ENCODE results near the gene BEST2. TPM values are rescaled to one million over a fixed set of nuclear protein-coding genes. Genes with fewer than 3 reads are reported as not detected.
A peak's percentile ranks its signal among the peaks of the same experiment; 100 is the strongest.

The BEST2 gene
- total RNA-seq, 1 experiment from 2014 or later, result 3.3 TPM

DNA sequence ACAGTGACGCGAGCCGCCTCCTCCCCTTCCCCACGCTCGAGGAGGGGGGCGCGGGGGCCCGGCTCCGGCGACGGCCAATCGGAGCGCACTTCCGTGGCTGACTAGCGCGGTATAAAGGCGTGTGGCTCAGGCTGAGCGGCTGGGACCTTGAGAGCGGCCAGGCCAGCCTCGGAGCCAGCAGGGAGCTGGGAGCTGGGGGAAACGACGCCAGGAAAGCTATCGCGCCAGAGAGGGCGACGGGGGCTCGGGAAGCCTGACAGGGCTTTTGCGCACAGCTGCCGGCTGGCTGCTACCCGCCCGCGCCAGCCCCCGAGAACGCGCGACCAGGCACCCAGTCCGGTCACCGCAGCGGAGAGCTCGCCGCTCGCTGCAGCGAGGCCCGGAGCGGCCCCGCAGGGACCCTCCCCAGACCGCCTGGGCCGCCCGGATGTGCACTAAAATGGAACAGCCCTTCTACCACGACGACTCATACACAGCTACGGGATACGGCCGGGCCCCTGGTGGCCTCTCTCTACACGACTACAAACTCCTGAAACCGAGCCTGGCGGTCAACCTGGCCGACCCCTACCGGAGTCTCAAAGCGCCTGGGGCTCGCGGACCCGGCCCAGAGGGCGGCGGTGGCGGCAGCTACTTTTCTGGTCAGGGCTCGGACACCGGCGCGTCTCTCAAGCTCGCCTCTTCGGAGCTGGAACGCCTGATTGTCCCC is 39.9 kb downstream of the BEST2 start, which contains the start of gene JUNB (continued):
- TF ChIP-seq CREB1 (CRISPR knock-in tag; IDR thresholded peaks at IDR 0.05) (no peak), JUN (CRISPR knock-in tag; IDR thresholded peaks at IDR 0.05) (no peak), RORB (CRISPR knock-in tag; IDR thresholded peaks at IDR 0.05) (no peak), JAZF1 (CRISPR knock-in tag; IDR thresholded peaks at IDR 0.05) (no peak), TCF7 (CRISPR knock-in tag; IDR thresholded peaks at IDR 0.05; ENCODE audit: low read depth) (no peak), ZNF121 (CRISPR knock-in tag; IDR thresholded peaks at IDR 0.05) (no peak)
- TF ChIP-seq, protein P1, sequence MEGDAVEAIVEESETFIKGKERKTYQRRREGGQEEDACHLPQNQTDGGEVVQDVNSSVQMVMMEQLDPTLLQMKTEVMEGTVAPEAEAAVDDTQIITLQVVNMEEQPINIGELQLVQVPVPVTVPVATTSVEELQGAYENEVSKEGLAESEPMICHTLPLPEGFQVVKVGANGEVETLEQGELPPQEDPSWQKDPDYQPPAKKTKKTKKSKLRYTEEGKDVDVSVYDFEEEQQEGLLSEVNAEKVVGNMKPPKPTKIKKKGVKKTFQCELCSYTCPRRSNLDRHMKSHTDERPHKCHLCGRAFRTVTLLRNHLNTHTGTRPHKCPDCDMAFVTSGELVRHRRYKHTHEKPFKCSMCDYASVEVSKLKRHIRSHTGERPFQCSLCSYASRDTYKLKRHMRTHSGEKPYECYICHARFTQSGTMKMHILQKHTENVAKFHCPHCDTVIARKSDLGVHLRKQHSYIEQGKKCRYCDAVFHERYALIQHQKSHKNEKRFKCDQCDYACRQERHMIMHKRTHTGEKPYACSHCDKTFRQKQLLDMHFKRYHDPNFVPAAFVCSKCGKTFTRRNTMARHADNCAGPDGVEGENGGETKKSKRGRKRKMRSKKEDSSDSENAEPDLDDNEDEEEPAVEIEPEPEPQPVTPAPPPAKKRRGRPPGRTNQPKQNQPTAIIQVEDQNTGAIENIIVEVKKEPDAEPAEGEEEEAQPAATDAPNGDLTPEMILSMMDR (IDR thresholded peaks at IDR 0.05), result no peak

DNA sequence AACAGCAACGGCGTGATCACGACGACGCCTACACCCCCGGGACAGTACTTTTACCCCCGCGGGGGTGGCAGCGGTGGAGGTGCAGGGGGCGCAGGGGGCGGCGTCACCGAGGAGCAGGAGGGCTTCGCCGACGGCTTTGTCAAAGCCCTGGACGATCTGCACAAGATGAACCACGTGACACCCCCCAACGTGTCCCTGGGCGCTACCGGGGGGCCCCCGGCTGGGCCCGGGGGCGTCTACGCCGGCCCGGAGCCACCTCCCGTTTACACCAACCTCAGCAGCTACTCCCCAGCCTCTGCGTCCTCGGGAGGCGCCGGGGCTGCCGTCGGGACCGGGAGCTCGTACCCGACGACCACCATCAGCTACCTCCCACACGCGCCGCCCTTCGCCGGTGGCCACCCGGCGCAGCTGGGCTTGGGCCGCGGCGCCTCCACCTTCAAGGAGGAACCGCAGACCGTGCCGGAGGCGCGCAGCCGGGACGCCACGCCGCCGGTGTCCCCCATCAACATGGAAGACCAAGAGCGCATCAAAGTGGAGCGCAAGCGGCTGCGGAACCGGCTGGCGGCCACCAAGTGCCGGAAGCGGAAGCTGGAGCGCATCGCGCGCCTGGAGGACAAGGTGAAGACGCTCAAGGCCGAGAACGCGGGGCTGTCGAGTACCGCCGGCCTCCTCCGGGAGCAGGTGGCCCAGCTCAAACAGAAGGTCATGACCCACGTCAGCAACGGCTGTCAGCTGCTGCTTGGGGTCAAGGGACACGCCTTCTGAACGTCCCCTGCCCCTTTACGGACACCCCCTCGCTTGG is 40.7 kb downstream of the BEST2 start:
- CTCF ChIA-PET, result interaction anchor here (0.6 to 14.0 kb wide), 19 partner anchors 9 to 1328 kb away, joined by 3 to 341 read pairs (median 4); partner anchors contain the start of genes HOOK2, PRDX2 and THSD8
- POLR2A ChIA-PET, result interaction anchor here (0.6 to 3.1 kb wide), 16 partner anchors 9 to 173 kb away, joined by 3 to 29 read pairs (median 3); partner anchors contain the start of genes DNASE2, HOOK2, PRDX2 and RNASEH2A
- H3K9me3 Mint-ChIP-seq, result no peaks in the 10 kb centered on the region
- TF ChIP-seq TEAD1 (CRISPR knock-in tag; IDR thresholded peaks at IDR 0.05) (no peak), TP53 (CRISPR knock-in tag; IDR thresholded peaks at IDR 0.05) (no peak), ZNF232 (CRISPR knock-in tag; IDR thresholded peaks at IDR 0.05) (0 out of 2 replicates have a peak, but pooled peaks have one; percentile 35), NR3C1 (CRISPR knock-in tag; conservative IDR thresholded peaks at IDR 0.05; ENCODE audit: low read depth) (no peak), RELA (CRISPR knock-in tag; IDR thresholded peaks at IDR 0.05; ENCODE audit: borderline replicate concordance) (peak; percentile 53), FOXK1 (CRISPR knock-in tag; IDR thresholded peaks at IDR 0.05) (no peak; the same call in 1 of the 2 replicates), HMGA2 (CRISPR knock-in tag; IDR thresholded peaks at IDR 0.05) (no peak), MXD4 (CRISPR knock-in tag; IDR thresholded peaks at IDR 0.05; ENCODE audit: borderline replicate concordance) (no peak), PRRX2 (CRISPR knock-in tag; IDR thresholded peaks at IDR 0.05) (no peak), ZNF423 (CRISPR knock-in tag; IDR thresholded peaks at IDR 0.05) (no peak), ZBTB21 (CRISPR knock-in tag; IDR thresholded peaks at IDR 0.05; ENCODE audit: borderline replicate concordance) (no peak), NFATC4 (CRISPR knock-in tag; IDR thresholded peaks at IDR 0.05) (no peak), ETV6 (CRISPR knock-in tag; IDR thresholded peaks at IDR 0.05) (no peak; the same call in 1 of the 2 replicates)
- TF ChIP-seq, protein P2, sequence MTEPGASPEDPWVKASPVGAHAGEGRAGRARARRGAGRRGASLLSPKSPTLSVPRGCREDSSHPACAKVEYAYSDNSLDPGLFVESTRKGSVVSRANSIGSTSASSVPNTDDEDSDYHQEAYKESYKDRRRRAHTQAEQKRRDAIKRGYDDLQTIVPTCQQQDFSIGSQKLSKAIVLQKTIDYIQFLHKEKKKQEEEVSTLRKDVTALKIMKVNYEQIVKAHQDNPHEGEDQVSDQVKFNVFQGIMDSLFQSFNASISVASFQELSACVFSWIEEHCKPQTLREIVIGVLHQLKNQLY (CRISPR knock-in tag; IDR thresholded peaks at IDR 0.05), result no peak
- TF ChIP-seq, protein P3, sequence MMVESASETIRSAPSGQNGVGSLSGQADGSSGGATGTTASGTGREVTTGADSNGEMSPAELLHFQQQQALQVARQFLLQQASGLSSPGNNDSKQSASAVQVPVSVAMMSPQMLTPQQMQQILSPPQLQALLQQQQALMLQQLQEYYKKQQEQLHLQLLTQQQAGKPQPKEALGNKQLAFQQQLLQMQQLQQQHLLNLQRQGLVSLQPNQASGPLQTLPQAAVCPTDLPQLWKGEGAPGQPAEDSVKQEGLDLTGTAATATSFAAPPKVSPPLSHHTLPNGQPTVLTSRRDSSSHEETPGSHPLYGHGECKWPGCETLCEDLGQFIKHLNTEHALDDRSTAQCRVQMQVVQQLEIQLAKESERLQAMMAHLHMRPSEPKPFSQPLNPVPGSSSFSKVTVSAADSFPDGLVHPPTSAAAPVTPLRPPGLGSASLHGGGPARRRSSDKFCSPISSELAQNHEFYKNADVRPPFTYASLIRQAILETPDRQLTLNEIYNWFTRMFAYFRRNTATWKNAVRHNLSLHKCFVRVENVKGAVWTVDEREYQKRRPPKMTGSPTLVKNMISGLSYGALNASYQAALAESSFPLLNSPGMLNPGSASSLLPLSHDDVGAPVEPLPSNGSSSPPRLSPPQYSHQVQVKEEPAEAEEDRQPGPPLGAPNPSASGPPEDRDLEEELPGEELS (CRISPR knock-in tag; IDR thresholded peaks at IDR 0.05), result 0 out of 2 replicates have a peak, but pooled peaks have one; percentile 66
- TF ChIP-seq, protein P4, sequence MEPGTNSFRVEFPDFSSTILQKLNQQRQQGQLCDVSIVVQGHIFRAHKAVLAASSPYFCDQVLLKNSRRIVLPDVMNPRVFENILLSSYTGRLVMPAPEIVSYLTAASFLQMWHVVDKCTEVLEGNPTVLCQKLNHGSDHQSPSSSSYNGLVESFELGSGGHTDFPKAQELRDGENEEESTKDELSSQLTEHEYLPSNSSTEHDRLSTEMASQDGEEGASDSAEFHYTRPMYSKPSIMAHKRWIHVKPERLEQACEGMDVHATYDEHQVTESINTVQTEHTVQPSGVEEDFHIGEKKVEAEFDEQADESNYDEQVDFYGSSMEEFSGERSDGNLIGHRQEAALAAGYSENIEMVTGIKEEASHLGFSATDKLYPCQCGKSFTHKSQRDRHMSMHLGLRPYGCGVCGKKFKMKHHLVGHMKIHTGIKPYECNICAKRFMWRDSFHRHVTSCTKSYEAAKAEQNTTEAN (CRISPR knock-in tag; IDR thresholded peaks at IDR 0.05), result no peak
- TF ChIP-seq, protein P5, sequence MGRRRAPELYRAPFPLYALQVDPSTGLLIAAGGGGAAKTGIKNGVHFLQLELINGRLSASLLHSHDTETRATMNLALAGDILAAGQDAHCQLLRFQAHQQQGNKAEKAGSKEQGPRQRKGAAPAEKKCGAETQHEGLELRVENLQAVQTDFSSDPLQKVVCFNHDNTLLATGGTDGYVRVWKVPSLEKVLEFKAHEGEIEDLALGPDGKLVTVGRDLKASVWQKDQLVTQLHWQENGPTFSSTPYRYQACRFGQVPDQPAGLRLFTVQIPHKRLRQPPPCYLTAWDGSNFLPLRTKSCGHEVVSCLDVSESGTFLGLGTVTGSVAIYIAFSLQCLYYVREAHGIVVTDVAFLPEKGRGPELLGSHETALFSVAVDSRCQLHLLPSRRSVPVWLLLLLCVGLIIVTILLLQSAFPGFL (CRISPR knock-in tag; IDR thresholded peaks at IDR 0.05; ENCODE audit: borderline replicate concordance), result no peak
- TF ChIP-seq, protein P6, sequence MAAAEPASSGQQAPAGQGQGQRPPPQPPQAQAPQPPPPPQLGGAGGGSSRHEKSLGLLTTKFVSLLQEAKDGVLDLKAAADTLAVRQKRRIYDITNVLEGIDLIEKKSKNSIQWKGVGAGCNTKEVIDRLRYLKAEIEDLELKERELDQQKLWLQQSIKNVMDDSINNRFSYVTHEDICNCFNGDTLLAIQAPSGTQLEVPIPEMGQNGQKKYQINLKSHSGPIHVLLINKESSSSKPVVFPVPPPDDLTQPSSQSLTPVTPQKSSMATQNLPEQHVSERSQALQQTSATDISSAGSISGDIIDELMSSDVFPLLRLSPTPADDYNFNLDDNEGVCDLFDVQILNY (CRISPR knock-in tag; IDR thresholded peaks at IDR 0.05), result no peak
- TF ChIP-seq, protein P7, sequence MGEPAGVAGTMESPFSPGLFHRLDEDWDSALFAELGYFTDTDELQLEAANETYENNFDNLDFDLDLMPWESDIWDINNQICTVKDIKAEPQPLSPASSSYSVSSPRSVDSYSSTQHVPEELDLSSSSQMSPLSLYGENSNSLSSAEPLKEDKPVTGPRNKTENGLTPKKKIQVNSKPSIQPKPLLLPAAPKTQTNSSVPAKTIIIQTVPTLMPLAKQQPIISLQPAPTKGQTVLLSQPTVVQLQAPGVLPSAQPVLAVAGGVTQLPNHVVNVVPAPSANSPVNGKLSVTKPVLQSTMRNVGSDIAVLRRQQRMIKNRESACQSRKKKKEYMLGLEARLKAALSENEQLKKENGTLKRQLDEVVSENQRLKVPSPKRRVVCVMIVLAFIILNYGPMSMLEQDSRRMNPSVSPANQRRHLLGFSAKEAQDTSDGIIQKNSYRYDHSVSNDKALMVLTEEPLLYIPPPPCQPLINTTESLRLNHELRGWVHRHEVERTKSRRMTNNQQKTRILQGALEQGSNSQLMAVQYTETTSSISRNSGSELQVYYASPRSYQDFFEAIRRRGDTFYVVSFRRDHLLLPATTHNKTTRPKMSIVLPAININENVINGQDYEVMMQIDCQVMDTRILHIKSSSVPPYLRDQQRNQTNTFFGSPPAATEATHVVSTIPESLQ (CRISPR knock-in tag; IDR thresholded peaks at IDR 0.05), result no peak

More for the DNA sequence above, 40.7 kb downstream of the BEST2 start:
- Mint-ChIP-seq H3K27ac (no peak overlapping the region), H3K36me3 (peaks cover 4% of the 10 kb centered on the region; the same call in 1 of the 2 replicates), H3K27me3 (ENCODE audit: low read depth) (peaks cover 32% of the 10 kb centered on the region), H3K4me3 (peak overlapping the region; percentile 84), H3K4me1 (peaks cover 39% of the 10 kb centered on the region)
- ATAC-seq, result no peak
- peak; percentile 80 for DNase-seq (ENCODE audit: low spot score)

Measured in WTC11 (cell line).